GM11168 (cell line): ENCODE data around the gene MAGEA11.
"Not testable (repeated sequence)": the region's sequence is repeated elsewhere in the genome, so short reads cannot be mapped to it uniquely, and the experiment has no call there.

Experiments
- in situ Hi-C: fragments of 300-500 bp; cut with MboI; formaldehyde crosslinking; loops from one replicate; pipeline ENCODE4 v1.12.0; 2022; ENCODE audit warnings: low sequenced_read_pairs; ENCODE audit not compliant: unreplicated experiment

The MAGEA11 gene, protein sequence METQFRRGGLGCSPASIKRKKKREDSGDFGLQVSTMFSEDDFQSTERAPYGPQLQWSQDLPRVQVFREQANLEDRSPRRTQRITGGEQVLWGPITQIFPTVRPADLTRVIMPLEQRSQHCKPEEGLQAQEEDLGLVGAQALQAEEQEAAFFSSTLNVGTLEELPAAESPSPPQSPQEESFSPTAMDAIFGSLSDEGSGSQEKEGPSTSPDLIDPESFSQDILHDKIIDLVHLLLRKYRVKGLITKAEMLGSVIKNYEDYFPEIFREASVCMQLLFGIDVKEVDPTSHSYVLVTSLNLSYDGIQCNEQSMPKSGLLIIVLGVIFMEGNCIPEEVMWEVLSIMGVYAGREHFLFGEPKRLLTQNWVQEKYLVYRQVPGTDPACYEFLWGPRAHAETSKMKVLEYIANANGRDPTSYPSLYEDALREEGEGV

DNA sequence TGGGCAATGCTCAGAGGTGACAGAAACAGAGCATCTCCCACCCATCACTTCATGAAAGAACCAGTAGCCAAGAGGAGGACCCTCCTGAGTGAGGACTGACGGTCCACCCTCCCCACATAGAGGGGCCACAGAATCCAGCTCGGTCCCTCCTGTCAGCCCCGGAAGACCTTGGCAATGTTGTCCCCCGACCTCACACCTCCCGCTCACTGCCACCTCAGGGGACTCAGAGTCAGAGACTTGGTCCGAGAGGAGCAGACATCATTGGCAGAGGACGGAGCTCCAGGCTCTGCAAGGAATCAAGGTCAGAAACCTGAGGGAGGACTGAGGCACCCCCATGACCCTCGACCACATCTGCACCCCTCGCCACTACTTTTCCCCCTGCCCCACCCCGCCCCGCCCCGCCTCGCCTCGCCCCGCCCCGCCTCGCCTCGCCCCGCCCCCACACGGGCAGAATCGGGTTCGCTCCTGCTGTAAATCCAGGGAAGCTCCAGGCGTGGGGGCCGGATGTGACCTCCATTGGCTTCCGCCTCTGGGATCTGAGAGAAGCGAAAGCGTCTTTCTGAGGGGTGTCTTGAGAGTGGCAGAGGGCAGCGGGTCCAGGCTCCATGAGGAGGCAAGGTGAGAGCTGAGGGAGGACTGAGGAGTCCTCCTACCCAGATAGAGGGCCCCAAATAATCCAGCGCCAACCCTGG lies at the start of gene MAGEA11:
Gene MAGEA11, plus strand, starts transcription at position 516 of the 692 bp plus-strand sequence. CDS start 1,100 bp downstream, outside the sequence.
- in situ Hi-C loops: no loop called here

DNA sequence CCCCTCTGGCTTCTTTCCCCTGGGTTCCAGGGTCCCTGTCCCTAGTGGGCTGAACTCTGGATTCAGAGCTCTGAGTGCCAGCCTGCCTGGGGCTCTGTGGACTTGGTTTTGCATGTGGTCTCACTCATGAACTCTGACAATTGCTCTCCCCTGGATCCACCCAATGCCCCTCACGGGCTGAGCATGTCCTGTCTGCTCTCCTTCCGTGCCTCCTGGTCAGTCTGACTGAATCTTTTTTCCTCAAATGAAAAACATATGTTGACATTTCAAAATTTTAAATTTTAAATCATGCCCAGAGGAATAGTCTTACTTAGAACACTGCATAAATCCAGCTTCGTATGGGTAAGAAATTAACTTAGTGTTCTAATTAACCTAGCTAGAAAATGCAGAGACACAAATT lies 36.8 kb upstream of the MAGEA11 start:
- in situ Hi-C loops: not testable (repeated sequence)

DNA sequence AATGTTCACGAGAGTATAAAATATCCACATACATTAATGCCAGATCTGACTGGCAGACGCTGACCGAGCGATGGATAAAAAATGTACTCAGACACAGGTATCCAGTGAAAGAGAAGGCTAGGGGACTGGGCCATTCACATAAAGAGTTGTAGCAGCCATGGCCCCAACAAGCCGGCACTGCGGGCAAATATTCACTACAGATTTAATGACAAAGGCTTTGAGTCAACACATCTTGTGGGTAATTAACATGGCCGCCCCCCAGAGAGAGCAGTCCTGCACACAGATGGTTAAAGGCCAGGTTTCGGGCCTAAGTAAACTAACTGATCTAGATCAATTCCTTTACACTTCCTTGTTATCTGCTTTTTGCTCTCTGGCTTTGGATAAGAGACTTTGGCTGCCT lies 36.3 kb upstream of the MAGEA11 start:
- in situ Hi-C loops: not testable (repeated sequence)

DNA sequence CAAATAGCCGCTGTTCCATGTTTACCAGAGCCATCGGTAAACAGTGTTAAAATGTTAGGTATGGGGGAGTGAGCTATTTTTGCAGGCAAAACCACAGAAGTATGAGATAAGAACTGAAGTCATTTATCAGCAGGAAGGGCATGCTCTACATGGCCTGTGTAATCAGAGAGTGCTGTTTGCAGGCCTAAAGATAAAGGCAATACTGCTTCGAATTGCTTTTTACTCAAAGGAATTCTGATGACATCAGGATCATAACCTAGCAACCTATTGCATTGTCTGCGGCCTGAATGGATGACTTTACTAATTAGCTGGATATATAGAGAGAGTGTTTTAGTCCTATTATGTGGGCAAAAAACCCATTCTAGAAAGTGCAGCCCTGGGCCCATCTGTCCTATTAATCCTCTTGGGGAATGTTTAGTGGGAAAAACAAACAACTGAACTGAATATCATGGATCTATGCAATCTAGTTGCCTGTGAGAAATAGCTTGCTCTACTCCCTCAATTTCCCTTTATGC lies 32.6 kb upstream of the MAGEA11 start:
- in situ Hi-C loops: not testable (repeated sequence)

DNA sequence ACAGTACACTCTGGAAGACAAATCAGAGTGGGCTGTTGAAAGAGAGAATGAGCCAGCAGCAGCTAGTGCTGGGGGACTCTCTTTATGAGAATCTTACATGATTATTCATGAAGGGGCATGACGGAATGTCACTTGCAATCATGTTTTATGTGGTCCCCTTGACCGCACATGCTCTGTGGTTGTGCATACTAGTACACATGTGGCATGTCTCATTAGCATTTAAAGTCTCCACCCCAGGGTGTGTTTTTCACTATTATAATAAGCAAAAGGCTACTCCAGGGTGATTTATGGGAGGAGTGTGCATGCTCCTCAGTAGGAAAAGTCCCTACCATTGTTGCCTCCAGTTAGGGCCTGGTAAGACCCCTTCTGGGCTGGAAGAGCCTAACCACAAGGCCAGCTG lies 30.7 kb upstream of the MAGEA11 start:
- in situ Hi-C loops: no loop called here

DNA sequence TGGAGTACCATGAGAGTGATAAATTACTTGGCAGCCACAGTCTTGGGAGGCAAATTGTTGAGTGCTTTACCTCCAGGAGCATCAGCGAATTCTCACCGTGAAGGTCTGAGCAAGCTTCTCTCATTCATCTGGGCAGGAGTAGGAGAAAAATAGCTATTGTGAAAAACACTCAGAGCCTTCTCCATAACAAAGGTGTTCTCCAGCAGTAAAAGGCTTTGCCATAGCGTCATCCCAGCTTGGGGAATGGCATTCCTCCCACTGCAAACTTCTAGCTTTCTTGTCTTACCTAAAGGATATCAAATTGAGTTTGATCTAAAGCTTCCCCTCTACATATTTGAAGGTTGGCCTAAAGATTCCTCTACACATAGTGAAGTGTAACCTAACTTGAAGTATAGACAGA lies 29.8 kb upstream of the MAGEA11 start:
- in situ Hi-C loops: no loop called here

DNA sequence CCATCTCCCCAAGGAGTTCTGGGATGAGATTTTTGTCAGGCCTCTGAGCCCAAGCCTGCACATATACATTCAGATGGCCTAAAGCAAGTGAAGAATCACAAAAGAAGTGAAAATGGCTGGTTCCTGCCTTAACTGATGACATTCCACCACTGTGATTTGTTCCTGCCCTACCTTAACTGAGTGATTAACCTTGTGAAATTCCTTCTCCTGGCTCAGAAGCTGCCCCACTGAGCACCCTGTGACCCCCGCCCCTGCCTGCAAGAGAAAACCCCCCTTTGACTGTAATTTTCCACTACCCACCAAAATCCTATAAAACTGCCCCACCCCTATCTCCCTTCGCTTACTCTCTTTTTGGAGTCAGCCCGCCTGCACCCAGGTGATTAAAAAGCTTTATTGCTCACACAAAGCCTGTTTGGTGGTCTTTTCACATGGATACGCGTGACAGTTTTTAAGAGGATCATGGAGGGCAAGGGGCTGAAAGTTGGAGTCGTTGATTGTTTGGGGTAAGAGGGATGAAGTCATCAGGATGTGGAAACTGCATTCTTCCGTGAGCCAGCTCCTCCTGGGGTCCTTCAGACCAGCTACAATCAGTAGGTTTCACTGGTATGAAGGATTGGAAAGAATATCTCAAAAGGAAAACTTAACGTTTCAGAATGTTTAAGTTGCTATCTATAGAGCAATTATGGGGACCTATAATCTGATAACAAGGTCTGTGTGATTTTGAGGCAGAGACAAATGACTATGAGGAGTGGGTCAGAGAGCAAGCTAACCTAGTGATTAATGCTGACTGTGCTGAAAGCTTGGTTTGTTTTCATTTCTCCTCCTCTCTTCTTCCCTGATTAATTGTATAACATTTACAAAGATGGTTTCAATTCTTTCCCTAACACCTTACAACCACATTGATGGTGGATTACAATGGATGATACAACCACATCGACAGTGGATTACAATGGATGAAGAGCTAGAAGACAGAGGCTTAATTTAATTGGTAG lies 28.6 kb upstream of the MAGEA11 start:
- in situ Hi-C loops: no loop called here

DNA sequence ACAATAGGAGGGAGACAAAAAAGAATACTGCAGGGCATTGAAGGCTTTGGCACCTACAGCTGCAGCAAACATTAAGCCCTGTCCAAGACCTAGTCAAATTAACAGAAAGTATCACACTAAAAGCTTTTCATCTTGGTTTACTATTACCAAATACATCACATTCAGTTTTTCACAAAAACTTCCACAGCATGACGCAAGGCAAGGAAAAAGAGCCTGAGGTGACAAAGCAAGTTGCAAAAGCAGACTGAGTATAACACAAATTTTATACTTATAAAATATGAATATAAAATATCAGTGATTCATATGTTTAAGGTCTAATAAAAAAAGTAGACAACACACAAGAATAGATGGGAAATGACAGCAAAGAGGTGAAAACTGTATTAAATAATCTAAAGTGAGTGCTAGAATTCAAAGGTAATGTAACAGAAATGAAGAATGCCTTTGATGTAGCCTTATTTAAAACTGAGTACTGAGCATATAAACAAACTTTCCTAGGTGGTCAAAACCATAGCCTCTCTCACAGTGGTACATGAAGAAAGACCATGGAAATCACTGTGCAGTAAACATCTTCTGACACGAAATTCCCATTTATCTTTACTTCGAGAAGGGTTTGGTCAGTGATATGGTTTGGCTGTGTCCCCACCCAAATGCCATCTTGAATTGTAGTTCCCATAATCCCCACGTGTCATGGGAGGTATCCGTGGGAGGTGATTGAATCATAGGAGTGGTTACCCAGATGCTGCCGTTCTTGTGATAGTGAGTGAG lies 27.7 kb upstream of the MAGEA11 start:
- in situ Hi-C loops: no loop called here

DNA sequence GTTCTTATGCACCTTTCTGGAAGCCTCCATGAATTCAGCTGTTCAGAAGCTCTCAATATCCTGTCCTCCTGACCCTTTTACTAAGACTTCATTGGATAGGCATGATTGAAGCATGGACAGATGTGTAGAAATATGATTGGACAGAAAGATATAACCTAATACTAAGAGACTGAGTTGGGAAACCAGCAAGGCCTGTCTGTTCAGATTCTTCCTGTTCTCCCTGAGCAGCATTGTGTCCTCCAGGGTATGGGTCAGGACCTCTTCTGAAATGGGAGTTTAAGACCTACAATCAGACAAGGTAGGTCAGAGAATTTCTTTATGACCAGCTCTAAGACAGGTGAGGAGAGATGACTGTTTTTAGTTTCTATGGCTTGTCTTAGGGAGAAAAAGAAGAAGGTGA lies 23.9 kb upstream of the MAGEA11 start:
- in situ Hi-C loops: no loop called here

DNA sequence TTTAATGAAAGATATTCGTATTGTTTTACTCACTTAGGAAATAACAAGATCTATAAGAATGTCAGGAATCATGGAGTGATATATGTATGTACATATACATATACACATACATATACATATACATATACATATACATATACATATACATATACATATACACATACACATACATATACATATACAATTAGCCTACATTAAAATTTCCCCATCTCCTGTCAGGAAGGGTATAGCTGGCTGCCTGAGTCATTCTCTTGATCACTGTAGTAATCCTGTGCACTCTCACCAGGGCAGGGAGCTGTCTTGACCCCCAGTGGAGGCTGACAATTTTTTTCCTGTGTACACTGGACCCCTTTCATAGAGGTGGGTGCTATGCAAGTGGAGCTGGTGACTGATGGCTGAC lies 23.3 kb upstream of the MAGEA11 start:
- in situ Hi-C loops: no loop called here

DNA sequence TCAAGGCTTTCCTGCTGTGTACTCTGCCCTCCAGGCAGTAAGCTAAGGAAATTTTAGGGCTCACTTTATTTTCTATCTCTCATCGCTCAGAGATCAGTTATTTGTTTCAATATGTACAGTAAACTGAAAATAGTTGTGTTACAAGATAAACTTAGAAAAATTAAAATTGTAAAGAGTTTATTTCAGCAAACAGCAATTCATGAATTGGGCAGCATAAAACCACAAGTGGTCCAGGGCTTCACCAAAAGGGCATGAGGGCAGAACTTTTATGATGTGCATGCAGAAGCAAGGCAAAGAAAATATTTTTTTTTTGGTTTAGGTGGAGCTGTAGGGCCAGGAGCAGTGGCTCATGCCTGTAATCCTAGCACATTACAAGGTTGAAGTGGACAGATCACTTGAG lies 20.1 kb upstream of the MAGEA11 start:
- in situ Hi-C loops: no loop called here

DNA sequence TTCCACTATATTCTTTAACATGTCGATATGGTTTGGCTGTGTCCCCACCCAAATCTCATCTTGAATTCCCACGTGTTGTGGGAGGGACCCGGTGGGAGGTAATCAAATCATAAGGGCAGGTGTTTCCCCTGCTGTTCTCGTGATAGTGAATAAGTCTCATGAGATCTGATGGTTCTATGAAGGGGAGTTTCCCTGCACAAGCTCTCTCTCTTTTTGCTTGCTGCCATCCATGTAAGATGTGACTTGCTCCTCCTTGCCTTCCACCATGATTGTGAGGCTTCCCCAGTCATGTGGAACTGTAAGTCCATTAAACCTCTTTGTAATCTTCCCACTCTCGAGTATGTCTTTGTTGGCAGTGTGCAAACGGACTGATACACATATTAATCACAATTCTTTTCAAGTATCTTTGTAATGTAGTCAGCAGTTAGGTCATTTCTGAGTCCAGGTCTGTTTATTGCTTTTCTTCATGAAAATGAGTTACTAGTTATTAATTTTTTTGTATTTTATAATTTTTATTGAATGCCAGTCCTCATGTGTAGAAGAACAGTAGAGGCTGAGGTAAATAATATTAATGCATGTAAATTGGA lies 19.1 kb upstream of the MAGEA11 start:
- in situ Hi-C loops: not testable (repeated sequence)

DNA sequence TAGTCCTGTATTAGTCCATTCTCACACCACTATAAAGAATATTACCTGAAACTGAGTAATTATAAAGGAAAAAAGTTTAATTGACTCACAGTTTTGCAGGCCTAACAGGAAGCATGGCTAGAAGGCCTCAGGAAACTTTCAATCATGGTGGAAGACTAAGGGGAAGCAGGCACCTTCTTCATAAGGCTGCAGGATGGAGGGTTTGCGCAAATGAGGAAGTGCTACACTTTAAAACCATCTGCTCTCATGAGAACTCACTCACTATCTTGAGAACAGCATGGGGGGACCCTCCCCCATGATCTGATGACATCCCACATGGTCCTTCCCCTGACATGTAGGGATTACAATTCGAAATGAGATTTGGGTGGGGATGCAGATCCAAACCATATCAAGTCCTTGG lies 12.1 kb upstream of the MAGEA11 start:
- in situ Hi-C loops: no loop called here

DNA sequence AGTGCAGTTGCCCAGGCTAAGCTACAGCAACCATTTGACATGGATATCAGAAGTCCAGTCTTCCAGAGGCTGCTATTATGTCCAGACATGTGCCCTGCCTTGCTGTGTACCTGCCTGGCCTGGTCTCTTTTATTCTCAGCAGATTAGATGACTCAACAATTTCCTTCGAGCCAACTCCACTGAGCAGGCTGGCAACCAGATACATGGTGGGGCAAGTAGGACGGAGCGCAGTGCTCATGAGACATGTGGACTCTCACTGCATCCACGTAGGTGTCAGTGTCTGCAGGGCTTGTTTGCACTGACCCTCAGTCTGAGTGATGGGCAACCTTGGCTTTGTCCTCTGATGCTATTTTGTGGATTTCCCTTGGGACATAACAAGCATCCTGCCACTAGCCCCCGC lies 7.2 kb upstream of the MAGEA11 start:
- in situ Hi-C loops: no loop called here

DNA sequence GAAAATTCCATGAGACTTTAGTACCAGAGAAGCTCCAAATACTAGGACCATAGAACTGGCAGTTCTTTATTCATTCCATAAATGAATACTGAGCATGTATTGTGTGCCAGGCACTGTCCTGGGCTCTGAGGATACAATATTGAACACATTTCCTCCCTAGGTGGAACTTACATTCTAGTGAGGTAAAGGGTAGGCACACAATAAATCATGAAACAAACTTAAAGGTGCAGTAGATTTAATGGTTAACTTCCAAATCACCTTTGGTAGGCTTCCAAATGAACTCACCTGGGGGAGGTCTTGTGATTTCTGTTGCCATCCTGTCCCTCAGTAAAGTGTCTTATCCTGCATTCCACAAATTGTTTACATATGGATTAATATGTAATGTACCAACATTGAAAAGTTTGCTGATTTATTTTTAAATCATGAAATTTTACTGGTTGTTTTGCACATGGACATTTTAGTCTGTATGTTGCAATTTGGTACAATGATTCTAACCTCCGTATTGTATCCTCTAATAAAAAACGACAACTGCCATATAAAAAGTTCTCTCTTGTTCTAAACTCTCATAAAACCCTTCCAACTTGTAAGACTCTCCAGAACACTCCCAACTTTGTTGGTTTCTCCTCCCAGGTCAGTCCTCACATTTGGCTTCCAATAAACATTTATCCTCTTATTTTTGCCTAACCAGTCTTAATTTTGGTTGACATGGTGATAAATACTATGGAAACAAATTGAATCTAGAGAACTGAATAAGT lies 4.5 kb upstream of the MAGEA11 start:
- in situ Hi-C loops: no loop called here

DNA sequence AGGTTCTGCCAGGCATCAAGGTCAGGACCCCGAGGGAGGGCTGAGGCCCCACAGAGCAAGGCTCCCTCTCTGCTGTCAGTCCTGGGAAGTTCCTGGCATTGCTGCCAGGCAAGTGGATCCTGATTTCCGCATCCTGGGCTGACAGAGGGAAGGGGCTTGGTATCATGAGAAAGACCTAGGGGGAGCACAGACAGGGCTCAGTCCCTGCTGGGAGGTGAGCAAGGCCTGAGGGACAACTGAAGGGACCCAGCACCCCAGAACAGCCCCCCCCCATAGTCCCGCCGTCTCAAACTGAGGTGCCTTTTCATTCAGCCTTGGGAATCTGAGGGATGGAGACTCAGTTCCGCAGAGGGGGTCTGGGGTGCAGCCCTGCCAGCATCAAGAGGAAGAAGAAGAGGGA lies 971 bp downstream of the MAGEA11 start:
- in situ Hi-C loops: no loop called here

DNA sequence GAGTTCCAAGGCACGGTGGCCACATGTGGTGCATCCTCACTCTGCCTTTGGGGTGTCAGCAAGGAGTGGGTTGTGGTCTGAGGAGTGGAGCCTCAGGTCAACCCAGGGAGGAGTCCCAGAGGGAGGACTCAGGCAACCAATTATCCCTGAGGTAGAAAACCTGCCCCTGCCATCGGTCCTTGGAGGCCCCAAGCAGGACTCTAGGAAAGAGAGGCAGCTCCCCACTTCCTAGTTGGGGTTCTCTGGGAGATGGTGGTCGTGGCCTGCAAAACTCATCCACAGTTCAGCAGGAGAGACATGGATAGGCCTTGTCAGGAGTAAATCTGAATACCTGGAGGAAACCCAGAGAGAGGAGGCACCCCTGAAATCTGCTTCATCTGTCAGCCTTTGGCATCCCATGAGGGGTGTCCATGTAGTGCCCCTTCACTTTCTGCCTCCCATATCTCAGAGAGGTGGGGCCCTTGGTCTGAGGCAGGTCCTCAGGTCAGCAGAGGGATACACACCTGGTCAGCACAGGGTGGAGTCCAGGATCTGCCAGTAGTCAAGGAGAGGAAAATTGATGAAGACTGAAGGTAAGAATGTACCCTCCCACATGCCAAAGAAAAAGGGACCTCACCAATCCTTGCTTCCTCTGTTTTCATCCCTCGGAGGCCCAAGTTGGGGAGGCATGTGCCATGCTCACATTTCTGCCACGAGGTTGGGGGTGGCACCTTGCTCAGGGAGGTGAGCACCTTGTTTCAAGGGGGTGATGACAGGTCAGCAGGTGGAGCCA lies 1.6 kb downstream of the MAGEA11 start:
- in situ Hi-C loops: no loop called here

DNA sequence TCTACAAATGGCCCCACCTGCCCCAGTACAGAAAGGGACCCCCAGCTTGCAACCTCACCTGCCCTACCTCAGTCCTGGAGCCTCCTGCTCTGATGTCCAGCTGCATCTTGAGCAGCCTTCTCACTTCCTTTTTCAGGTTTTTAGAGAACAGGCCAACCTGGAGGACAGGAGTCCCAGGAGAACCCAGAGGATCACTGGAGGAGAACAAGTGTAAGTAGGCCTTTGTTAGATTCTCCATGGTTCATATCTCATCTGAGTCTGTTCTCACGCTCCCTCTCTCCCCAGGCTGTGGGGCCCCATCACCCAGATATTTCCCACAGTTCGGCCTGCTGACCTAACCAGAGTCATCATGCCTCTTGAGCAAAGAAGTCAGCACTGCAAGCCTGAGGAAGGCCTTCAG lies 3.6 kb downstream of the MAGEA11 start:
- in situ Hi-C loops: no loop called here
